Bone marrow (tissue), 2 donors: ENCODE measurements around the gene AFF2.
"Not testable (repeated sequence)": the region's sequence is repeated elsewhere in the genome, so short reads cannot be mapped to it uniquely, and the experiment has no call there.

Experiments
- DNase-seq, 2 donors: peaks; one replicate each; lab custom pipeline; 2025; lab: John Stamatoyannopoulos, UW

The AFF2 gene

DNA sequence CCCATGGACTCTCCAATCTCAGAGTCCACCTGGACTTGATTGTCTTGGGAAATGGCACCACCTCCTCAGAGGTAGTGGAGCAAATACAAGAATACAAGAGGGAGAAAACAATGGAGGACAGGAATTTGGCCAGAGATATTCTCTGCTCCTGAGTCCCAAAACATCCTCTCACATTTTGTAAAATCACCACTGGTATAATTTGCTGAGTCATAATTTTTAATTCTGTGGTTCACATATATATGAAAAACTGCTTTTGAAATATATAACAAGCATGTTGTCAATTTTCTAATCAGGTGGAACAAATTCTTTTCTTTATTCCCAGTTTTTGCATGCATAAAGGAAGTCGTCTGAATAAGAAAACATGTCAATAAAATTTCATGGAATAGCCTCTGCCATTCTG lies 356.1 kb downstream of the AFF2 start:
- no peak for DNase-seq

DNA sequence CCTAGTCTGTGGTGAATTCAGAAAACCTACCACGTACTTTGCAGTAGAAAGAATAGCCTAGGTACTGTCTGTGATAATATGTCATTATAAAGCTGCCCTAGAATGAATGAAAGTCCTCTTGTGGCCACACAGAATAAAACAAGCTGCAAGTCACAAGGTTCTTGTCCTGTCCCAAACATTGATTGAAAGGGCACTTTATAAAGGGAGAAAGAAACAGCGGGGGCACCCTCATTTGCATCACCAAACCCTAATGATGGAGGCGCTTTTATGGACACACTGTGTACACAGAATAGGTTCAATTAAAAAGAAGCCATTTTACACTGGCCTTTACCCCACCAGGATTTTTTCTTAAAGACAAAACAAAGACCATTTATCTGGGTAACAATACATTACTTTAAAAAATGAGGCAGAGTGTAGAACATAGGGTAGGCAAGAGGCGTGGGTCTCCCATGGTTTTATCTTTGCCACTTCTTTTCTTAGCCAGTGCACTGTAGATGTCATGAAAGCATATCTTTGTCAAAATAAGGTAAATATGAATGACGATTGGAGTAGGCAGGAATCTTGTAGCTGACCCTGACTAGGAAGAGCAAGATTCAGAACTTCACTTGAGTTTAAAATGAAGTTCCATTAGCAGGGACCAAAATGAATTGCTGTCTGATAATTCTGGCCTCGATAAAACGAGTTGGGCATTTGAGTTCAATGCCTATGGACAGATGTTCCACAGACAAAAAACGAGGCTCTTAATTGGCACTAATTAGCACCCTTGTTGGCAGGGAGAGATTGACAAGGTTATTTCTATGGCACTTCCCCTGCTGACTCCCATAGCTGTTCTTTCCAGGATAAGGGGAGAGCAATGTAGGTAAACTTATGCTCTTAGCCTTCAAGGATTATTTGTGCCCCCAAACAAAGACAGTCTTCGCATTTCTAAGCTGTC lies 365.1 kb downstream of the AFF2 start:
- DNase-seq: no peak

DNA sequence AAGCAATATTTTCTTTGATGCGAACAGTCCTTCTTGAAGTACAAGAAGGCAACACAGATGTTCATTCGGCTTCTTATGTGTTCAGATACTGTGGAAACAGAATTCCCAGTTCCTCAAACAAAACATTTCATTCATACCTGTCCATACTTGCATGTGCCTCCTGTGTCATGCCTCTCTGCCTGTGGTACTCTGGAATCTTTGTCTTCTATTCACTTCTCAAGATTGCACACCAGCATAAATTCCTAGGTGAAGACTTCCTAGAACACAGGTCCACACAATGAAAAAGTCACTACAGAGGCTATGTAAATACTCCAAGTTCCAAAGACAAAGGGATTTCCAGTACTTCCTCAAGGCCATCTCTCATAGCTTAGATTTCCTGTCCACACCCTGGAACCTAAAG lies 367.2 kb downstream of the AFF2 start:
- DNase-seq: no peak

DNA sequence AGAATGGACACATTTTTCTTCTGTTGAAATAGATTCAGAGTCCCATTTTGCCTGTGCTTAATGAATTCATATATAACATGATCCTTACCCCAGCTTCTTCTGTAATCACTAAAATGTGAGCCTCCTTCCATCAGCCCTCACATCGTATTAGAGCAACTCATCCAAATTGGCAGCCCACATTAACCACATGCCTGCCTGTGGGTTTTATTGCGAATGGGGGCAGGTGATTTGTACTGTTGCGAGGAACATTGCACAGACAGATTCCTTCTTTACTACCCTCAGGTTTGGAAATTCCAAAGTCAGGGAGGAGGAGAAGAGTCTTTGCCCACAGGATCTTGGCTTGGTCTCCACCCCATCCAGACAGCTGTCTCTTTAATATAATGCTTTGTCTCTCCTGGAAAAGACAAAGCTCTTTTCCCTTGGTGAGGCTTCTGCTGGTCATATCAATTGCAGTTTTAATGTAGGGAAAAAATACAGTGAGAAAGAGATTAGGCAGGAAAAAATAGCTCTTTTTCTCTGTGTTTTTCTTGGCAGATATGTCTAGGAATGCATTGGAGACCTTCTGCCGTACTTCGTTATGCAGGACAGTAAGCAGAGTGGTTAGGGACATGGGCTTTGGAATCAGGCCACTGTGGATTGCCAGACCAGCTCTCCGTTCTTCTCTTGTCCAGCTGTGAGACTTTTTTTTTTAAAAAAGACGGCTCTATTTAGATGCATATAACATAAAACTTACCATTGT lies 371.2 kb downstream of the AFF2 start:
- DNase-seq: no peak

DNA sequence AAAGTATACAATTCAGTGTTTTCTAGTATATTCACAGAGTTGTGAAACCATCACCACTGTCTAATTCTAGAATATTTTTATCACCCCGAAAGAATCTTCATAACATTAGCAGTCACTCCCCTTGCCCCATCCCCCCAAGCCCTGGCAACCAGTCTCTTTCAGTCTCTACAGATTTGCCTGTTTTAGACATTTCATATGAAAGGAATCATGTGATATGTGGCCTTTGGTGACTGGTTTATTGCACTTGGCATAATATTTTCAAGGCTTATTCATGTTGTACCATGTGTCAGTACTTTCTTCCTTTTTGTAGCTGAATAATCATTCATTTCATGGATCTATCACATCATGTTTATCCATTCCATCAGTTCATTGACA lies 371.7 kb downstream of the AFF2 start:
- DNase-seq: no peak

DNA sequence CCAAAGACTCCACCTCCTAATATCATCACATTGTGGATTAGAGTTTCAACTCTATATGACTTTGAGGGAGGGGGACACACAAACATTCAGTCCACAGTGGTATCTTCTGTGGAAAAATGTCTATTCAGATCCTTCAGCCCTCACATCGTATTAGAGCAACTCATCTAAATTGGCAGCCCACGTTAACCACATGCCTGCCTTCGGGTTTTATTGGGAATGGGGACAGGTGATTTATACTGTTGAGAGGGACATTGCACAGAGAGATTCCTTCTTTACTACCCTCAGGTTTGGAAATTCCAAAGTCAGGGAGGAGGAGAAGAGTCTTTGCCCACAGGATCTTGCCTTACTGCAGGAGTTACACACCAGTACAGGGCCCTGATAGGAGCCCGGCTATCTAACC lies 372.5 kb downstream of the AFF2 start:
- DNase-seq: no peak

DNA sequence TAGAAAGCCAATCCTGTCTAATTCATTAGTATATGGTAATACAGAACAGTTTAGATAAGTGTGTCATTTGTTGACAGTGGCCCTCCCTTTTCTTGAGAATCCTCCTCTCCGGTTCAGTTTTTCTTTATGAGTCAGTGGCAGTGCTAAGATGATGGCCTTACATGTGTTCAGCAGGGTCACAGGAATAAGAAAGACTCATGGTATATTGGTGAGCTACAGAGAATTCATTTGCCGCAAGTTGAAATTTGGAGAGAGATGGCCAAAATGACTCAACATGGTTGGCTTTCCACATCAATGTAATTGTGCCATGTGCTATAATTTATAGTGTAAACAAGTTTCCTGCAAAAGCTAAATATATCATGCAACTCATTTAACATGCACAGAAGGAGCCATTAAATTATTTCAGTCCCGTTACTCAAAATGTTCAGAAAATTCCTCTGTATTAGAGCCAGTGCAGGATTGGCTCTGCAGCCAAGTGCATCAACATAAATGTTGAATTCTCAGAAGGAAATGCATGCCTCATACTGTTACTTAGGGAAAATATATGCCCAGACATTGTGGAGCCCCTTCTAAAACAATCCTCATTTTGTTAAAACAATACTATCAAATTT lies 374.3 kb downstream of the AFF2 start:
- no peak for DNase-seq

DNA sequence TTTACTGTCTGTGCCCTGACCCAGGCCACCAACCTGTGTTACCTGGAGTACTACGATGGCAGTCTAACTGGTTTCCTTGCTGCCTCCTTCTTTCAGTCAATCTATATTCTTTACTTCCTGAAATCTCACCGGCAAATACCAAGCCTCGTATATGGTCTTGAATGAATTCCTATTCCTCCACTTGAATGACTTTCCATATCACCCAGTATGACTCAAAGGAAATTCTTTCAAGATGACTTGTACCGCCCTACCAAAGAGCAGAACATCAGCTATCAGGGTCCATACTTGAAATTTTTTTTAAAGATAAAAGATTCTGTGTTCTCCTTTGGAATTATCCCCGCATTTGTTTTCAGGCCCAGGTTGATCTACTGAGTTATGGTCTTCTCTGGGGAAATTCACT lies 378.0 kb downstream of the AFF2 start:
- DNase-seq: no peak

DNA sequence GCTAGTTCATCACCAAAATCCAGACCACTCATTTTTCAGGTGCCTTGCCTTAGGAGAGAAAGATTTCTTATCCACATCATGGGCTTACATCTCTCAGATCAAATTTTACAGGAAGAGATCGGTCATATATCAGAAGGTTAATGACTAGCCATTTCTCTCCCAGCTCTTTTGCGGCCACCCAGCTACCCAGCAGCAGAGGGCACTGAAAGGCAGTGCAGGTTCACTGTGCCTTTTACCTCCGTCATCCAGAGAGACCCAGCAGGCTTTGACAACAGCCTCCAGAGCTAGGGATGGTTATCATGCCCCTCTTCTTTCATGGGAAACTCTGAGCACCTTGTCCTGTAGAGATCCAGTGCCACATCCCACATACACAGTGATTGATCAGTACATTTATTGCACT lies 384.8 kb downstream of the AFF2 start:
- no peak for DNase-seq

DNA sequence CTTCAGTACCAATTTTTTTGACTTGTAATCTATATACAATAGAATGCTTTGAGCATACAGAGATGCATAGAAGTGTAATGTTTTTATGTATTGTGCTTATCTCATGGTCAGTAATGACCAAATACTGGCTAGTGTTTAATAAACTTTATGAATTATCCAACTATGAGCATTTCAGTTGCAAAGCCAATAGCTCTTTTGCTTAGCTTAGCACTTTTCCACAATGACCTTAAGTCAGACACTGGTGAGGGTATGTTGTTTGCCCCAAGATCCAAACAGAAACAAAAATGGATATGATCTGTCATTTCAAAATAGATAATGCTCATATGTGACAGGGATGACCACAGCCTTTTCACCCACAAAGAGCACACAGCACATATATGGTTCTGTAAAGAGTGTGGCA lies 393.0 kb downstream of the AFF2 start:
- DNase-seq: no peak

DNA sequence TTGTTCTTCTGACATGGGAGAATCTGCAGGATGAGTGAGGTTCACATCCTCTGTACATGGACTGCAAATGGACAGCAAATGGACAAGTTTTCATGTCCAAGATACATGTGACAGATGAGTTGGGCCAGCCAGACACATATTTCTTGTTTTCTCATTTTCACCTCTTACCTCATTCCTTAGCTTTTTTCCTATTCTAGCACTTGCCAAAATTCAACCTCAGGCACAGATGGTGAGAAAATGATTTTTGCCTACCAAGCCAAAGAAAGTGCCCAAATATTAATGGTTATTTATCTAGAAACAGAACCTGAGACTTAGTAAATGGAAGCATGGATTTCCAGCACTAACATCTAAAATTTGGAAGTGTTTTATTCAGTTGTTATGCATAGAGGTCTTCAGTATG lies 402.2 kb downstream of the AFF2 start:
- DNase-seq: no peak

DNA sequence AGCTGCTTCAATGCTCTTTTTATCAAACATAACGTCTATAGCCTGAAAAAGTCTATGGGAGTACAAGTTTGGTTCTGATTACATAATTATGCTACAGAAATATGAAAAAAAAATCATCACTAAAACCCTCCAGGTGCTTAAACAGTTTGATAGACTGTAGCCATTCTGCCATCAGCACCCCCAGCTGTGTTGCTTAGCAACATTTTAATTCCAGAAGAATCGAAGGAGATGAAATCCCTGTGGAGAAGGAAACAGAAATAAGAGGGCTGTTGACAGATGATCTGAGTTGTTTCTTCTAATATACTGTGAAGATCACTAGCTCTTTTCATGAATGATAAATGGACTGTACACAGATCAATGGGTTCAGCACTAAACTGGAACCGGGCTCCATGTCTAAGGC lies 402.8 kb downstream of the AFF2 start:
- no peak for DNase-seq

DNA sequence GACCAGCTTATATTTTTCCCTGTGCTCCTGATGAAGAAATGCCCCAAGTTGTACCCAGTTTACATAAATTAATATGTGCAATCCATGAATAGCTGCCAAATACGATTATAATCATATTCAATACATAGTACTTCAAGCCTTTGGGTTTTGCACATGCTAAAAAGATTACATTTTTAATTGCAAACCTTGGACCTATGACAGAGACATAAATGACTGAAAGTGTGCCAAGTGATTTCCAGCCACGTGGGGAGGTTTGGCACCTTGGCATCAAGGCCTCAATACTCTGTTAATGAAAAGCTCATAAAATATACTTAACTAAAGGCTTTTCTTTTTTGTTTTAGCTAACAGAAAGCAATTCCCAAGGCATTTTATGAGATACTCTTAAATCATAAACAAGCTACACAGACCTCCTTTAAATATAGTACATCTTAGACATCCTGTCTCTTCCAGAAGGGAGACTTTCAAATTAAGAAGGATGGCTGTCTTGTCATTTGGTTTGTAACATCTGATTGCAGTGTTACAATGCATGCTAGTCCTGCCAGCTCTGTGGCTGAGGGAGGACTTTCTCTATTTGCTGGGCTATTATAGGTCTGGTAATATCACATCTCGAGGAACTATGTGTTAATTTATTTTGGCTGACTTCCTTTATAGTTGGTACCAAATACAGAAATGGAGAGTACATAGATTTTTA lies 404.1 kb downstream of the AFF2 start:
- no peak for DNase-seq

DNA sequence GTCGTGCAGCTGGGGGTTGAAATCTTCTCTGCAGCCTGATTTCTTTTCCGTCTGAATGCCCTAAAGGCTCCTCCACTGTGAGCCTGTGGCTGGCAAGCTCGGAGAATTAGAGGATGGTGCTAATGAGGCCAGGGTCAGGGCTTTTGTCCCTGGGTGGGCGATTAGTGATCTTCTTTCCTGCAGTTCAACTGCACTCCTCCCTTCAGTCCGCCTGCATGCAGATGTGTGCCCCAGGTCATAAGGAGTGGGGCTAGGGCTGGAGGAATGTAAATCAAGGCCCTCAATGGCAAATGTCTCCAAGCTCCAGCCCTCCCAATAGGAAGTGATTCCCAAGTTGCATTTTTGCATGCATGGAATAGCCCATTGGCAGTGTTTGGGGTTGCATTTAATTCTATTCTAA lies 405.0 kb downstream of the AFF2 start:
- DNase-seq: no peak

DNA sequence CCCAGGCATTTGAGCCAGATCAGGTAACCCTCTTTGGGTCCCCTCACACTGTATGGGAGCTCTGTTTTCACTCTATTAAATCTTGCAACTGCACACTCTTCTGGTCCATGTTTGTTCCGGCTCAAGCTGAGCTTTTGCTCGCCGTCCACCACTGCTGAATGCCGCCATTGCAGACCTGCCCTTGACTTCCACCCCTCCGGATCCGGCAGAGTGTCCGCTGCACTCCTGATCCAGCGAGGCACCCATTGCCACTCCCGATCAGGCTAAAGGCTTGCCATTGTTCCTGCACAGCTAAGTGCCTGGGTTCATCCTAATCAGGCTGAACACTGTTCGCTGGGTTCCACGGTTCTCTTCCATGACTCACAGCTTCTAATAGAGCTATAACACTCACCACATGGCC lies 406.2 kb downstream of the AFF2 start:
- not testable (repeated sequence) for DNase-seq

DNA sequence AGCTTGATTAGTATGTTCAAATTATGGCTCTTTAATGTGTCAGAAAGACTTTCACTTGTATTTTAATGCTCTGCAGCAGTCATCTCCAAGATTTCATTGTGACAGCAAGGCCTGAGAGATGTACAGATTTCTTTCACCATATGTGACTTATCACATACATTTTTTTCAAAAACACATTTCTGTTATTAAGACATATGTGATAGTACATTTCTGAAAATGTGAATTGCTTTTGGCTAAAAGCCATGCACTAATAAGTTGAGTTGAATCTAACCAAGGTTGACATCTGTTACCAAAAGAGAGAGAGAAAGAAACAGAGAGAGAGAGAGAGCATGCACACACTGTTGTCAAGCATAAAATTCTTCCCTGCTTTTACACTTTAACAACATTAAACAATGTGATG lies 409.3 kb downstream of the AFF2 start:
- DNase-seq: no peak

DNA sequence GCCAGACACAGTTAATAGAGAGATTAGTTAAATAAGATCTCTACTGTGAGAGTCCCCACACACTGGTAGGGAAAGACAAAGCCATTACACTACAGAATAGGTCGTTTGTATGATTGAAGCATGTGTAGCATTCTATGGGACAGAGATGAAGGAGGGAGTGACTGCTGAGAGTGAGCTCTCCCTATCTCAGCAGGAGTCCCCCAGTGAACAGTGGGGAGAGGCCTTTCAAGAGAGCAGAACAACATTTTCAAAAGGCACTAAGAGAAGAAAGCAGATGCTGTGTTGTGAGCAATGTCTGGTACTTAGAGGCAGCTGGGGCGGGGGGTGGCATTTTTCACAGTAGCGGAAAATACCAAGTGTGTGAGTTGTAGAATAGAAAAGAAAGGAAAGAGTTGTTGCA lies 413.6 kb downstream of the AFF2 start:
- no peak for DNase-seq

DNA sequence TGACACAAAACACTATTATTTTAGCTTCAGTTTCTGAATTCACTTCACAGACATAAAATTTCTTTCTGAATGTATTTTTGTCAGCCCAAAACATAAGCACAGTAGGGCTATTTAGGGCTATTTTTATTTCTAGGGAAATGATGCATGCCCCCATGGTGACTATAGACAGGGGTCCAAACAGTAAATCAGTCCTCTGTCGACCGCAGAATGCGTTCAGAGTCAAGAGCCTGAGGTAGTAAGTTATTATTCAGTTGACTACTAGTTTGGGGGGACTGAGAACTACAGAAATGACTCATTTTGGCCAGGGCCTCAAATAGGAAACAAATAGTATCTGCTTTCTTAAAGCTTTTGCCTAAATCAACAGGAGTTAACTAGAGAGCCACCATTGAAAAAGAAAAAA lies 414.4 kb downstream of the AFF2 start:
- no peak for DNase-seq

DNA sequence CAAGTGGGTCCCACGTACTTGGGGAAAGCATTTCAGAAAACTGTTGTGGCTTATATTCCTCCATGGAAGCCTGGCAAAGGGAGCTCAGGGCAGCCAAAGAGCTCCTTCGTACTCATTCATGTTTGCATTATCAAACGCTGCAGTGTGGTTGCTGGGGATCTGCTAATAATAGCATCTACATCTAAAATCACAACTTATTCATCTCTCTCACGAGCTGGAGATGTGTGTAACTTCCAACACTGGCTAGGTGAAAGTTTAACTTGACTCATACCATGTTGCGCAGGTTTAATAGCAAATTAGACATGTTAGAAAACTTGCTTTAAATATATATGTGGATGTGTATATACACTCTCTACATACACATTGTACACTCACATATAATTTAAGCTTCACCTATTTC lies 415.1 kb downstream of the AFF2 start:
- DNase-seq: no peak

DNA sequence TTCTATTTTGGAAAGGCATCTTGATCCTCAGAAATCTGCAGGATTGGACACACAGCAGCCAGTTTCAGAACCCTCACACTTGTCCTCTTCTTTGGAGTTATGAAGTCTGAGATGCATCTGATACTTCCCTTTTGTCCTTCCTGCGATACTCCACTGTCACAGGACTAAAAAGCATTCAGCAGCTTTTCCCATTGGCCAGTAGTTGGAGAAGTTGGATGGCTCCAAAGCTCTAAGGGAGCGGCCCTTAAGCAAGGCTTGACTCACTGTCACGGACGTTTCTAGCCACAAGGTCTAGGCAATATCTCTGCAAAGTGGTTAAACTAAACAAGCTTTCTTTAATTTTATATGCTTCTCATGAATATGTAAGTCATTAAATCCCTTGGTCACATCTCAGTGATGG lies 417.0 kb downstream of the AFF2 start:
- no peak for DNase-seq

DNA sequence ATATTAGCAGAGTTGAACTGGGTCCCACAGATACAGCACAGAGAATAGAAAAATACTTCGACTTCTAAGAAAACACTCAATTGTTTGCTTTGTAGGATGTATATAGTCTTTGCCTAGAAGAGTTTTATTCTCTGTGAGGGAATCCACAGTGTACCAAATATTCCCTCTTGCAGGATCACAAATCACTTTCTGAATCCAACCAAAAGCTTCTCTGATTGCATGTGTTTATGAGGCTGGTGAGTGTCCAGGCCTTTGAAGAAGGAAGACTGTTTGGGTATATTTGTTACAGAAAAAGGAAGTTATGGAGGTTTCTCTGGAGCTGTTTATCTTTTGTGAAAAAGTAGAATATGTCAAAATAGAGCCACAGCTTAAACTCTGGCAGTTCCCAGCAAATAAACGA lies 423.2 kb downstream of the AFF2 start:
- no peak for DNase-seq

DNA sequence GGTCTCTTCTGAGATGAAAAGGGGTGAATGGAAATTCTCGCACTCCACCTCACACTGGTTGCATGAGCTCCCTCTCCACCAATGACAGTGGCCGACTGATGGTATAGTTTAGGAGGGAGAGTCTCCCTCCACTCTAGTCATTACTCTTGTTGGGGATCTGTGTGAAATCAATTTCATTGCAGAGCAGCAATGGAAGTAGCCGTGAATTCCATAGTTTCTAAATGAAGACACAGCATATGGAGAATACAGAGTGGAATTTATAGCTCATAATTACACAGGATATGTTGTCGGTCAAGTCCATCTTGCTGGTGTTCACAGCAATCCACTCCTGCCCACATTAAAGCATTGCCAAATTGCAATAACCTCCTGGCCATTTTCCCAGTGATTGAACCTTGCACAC lies 426.0 kb downstream of the AFF2 start:
- DNase-seq: no peak

DNA sequence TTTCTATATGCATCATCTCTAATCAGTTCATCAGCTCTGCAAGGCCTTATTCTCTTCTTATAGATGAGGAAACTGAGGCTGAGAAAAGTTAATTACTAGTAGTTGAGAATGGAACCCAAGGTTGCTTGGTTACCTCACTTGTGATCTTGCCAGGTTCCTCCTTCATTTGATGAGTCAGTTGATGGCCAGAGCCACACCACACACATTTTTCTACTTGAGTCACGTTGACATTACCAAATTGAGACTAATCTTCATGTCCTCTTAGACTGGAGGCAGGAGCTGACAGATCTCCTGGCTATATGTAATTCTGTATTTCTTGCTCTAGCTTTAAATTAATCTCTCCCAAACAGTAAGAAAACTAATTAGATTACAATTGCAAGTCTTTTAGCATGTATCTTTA lies 428.4 kb downstream of the AFF2 start:
- no peak for DNase-seq
